Right renal cortex interstitium (tissue), 3 donors: Measurements from ENCODE around the gene PRXL2C. TPM values are rescaled to one million over a fixed set of nuclear protein-coding genes. Genes with fewer than 3 reads are reported as not detected.
"Not testable (repeated sequence)": the region's sequence is repeated elsewhere in the genome, so short reads cannot be mapped to it uniquely, and the experiment has no call there.

Source experiments
- DNase-seq, 3 donors: peaks; one replicate each; pipeline ENCODE4 v3.0.0-alpha.2; 2013; ENCODE audit warnings: low read depth in 3 of 3, low spot score in 2 of 3
- polyA plus RNA-seq, 3 donors: library from polyadenylated mRNA; unstranded; fragments of 120-200 nt; gene quantifications; one replicate each; pipeline ENCODE4 v1.2.1, GENCODE V29; 2013; ENCODE audit not compliant: insufficient read length in 3 of 3

The PRXL2C gene
- polyA plus RNA-seq, 3 donors, result 6.0 to 8.7 (median 6.1) TPM

GRCh38 chr9:96614664-96615063 is 40.5 kb downstream of the PRXL2C start:
- DNase-seq, result not testable (repeated sequence)

- no peak for DNase-seq
Observed at GRCh38 chr9:96612966-96613589, 42.0 kb downstream of the PRXL2C start.

DNA sequence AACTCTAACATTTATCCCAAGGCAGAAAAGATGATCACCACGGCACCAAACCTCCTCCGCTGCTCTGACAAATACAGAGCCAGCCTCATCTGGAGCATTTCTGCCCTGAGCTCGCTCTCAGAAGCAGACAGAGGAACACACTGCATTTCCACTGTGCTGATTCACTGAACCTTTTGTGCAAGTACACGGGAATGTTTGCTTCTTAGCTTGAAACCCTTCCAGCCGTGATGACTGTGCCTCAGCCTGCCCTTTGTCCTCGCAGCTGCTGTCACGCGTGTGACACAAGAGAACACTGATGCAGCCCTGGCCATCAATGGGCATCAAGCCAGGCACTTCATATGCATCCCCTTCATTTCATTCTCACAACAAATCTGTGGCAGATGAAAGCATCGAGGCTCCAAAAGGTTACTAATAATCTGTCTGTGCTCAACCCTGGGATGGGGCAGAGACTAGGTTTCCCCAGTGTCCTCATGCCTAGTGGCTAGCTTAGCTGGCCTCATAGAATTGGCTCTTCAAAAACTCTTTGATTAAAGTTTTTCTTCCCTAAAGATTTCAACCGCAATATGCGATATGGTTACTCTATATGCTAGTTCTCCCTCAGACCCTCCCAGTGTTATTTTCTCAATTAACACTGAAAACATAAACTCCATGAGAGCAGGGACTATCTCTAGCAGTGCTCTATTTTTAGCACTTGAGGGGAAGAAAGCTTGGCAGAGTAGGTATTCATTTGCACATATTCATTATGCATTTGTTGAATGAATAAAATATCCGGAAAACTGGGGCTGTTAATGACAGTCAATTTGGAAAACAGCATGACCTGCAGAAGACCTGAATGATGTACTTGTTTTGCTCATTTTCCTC is 42.8 kb downstream of the PRXL2C start:
- no peak for DNase-seq

GRCh38 chr9:96611302-96611701 is 43.8 kb downstream of the PRXL2C start:
- DNase-seq, result no peak

GRCh38 chr9:96609732-96610131 is 45.4 kb downstream of the PRXL2C start:
- DNase-seq, result no peak

GRCh38 chr9:96607971-96608370 is 47.1 kb downstream of the PRXL2C start:
- no peak for DNase-seq

DNA sequence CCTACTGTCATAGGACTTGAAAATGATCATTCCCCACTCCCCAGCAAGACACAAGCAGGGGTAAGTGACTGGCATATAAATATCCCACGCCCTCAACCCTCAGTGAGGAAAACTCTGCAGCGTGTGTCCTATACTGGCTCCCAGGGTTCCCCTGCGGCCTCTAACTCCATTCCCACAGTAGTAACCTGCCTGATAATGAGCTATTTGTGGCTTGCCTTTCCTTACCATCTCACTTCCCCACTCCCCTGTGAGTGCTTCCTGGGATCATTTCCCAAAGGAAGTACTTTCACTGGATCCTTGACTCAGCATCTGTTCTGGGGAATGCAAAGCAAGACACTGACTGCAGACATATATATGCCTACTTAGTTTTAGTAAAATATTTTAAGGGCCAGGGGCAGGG is 49.8 kb downstream of the PRXL2C start:
- no peak for DNase-seq

- no peak for DNase-seq
Observed at GRCh38 chr9:96604004-96604319, 51.2 kb downstream of the PRXL2C start.

- DNase-seq, result no peak
Observed at GRCh38 chr9:96603305-96604003, 51.7 kb downstream of the PRXL2C start.

DNA sequence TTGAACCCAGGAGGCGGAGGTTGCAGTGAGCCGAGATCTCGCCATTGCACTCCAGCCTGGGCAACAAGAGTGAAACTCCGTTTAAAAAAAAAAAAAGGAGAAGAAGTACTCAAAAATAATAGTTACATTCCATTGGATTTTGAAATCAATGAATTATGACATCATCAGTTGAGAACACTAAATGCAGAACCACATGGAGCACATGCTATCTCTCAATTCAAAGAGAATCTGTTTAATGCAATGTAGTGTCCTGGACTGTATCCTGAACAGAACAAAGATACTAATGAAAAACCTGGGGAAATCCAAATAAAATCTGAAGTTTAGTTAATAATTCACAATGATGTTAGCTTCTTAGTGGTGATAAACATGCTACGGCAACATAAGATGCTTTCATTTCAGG is 55.8 kb downstream of the PRXL2C start:
- no peak for DNase-seq

- DNase-seq, result no peak
Observed at GRCh38 chr9:96596601-96597111, 58.5 kb downstream of the PRXL2C start.

Other genes starting within 250 kb of the PRXL2C start
- gene ZNF367, start 236.9 kb downstream of the PRXL2C start, polyA plus RNA-seq, result 10 to 100 TPM in 2 of 3 donors, 1 to 10 TPM in 1; 8.4 to 10.5 (median 10.3) TPM
- 10 to 100 TPM; 19.0 to 22.0 (median 20.3) TPM for gene HABP4, start 205.1 kb downstream of the PRXL2C start, polyA plus RNA-seq
- 10 to 100 TPM; 25.0 to 28.3 (median 27.8) TPM for gene CDC14B, start 35.5 kb downstream of the PRXL2C start, polyA plus RNA-seq
- 10 to 100 TPM; 20.5 to 22.8 (median 21.3) TPM for gene ZNF510, start 122.8 kb upstream of the PRXL2C start, polyA plus RNA-seq
- 1 to 10 TPM; 6.3 to 8.3 (median 6.9) TPM for gene ZNF782, start 199.2 kb upstream of the PRXL2C start, polyA plus RNA-seq